Measurements from ENCODE around the gene GSN. TPM values are rescaled to one million over a fixed set of nuclear protein-coding genes. Genes with fewer than 3 reads are reported as not detected.

The GSN gene
- total RNA-seq, 3 donors from 2014 or later, result 1,290 to 13,922 (median 1,437) TPM

- no peak for DNase-seq (ENCODE audit: low spot score in 2 of 2)
- intact Hi-C loops (cut with DNase I; ENCODE audit: low total_unique reads), result no loop called here
- Histone ChIP-seq H3K36me3 (no peaks in the 10 kb centered on the region), H3K4me1 (peaks cover 7 to 8% of the 10 kb centered on the region in 2 donors), H3K4me3 (no peak overlapping the region), H3K27me3 (no peaks in the 10 kb centered on the region), H3K9me3 (no peaks in the 10 kb centered on the region), H3K27ac (peak overlapping the region; percentile 65 to 66)
- no peak for TF ChIP-seq POLR2A (IDR thresholded peaks at IDR 0.05)
Observed at GRCh38 chr9:121261755-121262154, 6.2 kb upstream of the GSN start.

GRCh38 chr9:121262423-121262822, 5.5 kb upstream of the GSN start:
- no peak overlapping the region for H3K4me3 ChIP-seq
- no peak for DNase-seq (ENCODE audit: low spot score in 2 of 2)
- TF ChIP-seq POLR2A (IDR thresholded peaks at IDR 0.05), result no peak
- intact Hi-C loops (cut with DNase I; ENCODE audit: low total_unique reads), result no loop called here
- H3K36me3 ChIP-seq, result no peaks in the 10 kb centered on the region
- peak overlapping the region in 1 of 2 donors; percentile 64 for H3K27ac ChIP-seq
- H3K4me1 ChIP-seq, result peaks cover 7 to 12% of the 10 kb centered on the region in 2 donors
- H3K27me3 ChIP-seq, result no peaks in the 10 kb centered on the region
- H3K9me3 ChIP-seq, result no peaks in the 10 kb centered on the region

GRCh38 chr9:121262953-121263352, 5.0 kb upstream of the GSN start:
- H3K27me3 ChIP-seq, result no peaks in the 10 kb centered on the region
- H3K36me3 ChIP-seq, result no peaks in the 10 kb centered on the region
- DNase-seq (ENCODE audit: low spot score in 2 of 2), result no peak
- peak overlapping the region in 1 of 2 donors; percentile 64 for H3K27ac ChIP-seq
- H3K4me1 ChIP-seq, result peaks cover 7 to 12% of the 10 kb centered on the region in 2 donors
- intact Hi-C loops (cut with DNase I; ENCODE audit: low total_unique reads), result no loop called here
- no peak overlapping the region for H3K4me3 ChIP-seq
- H3K9me3 ChIP-seq, result no peaks in the 10 kb centered on the region
- TF ChIP-seq POLR2AphosphoS5 (IDR thresholded peaks at IDR 0.05) (no peak), POLR2A (IDR thresholded peaks at IDR 0.05) (no peak), CTCF (IDR thresholded peaks at IDR 0.05) (no peak)

- TF ChIP-seq POLR2A (IDR thresholded peaks at IDR 0.05) (no peak), CTCF (IDR thresholded peaks at IDR 0.05) (no peak), POLR2AphosphoS5 (IDR thresholded peaks at IDR 0.05) (no peak)
- Histone ChIP-seq H3K9me3 (no peaks in the 10 kb centered on the region), H3K27me3 (no peaks in the 10 kb centered on the region), H3K27ac (peak overlapping the region; percentile 93), H3K4me1 (peaks cover 10 to 24% of the 10 kb centered on the region in 2 donors), H3K36me3 (no peaks in the 10 kb centered on the region), H3K4me3 (no peak overlapping the region)
- intact Hi-C loops (cut with DNase I; ENCODE audit: low total_unique reads), result no loop called here
- DNase-seq (ENCODE audit: low spot score in 2 of 2), result no peak
Observed at GRCh38 chr9:121266356-121266755, 1.6 kb upstream of the GSN start.

- Histone ChIP-seq H3K4me1 (peaks cover 12 to 30% of the 10 kb centered on the region in 2 donors), H3K27ac (peak overlapping the region; percentile 93)
- intact Hi-C loops (cut with DNase I; ENCODE audit: low total_unique reads), result no loop called here
Observed at GRCh38 chr9:121266906-121267650, 884 bp upstream of the GSN start.

More at GRCh38 chr9:121266906-121267650, 884 bp upstream of the GSN start:
- Histone ChIP-seq H3K9me3 (no peaks in the 10 kb centered on the region), H3K27me3 (no peaks in the 10 kb centered on the region), H3K36me3 (no peaks in the 10 kb centered on the region), H3K4me3 (peak overlapping the region; percentile 70 to 94 (median 86))
- no peak for TF ChIP-seq POLR2AphosphoS5 (IDR thresholded peaks at IDR 0.05)
- no peak for TF ChIP-seq CTCF (IDR thresholded peaks at IDR 0.05)
- no peak for TF ChIP-seq POLR2A (IDR thresholded peaks at IDR 0.05)
- peak in 1 of 2 donors; percentile 30 for DNase-seq (ENCODE audit: low spot score in 2 of 2)

Data from breast epithelium (tissue), 4 donors.